GM12878 (cell line): ENCODE measurements around the gene KLHDC10. TPM values are rescaled to one million over a fixed set of nuclear protein-coding genes. Genes with fewer than 3 reads are reported as not detected.

Source experiments
- ATAC-seq: fragments of 200-7000 bp; cut with Tn5 transposase; 3 replicates; pipeline ENCODE4 v1.9.1; 2020; ENCODE audit warnings: mild to moderate bottlenecking, moderate library complexity
- BruUV-seq: library from RNA; stranded (reverse); fragments of 400-500 nt; replicated peaks from 2 replicates; lab custom pipeline; 2021; lab: Mats Ljungman, UMichigan
- CTCF ChIA-PET: fragments of 300-600 bp; sonication (Branson Sonifier 250); formaldehyde crosslinking; extraction: SDS; loops from one replicate; lab custom pipeline; 2021; ENCODE audit warnings: inconsistent platforms; lab: Yijun Ruan, JAX
- POLR2A ChIA-PET: fragments of 350-600 bp; formaldehyde crosslinking; extraction: SDS; loops from one replicate; lab custom pipeline; 2021; ENCODE audit warnings: inconsistent platforms; lab: Charles Lee
- RAD21 ChIA-PET: fragments of 300-600 bp; sonication (Branson Sonifier 250); formaldehyde crosslinking; loops from one replicate; lab custom pipeline; 2023; ENCODE audit warnings: antibody characterized with exemption; ENCODE audit not compliant: unreplicated experiment; lab: Charles Lee
- SMC1A ChIA-PET: fragments of 300-600 bp; sonication (Branson Sonifier 250); formaldehyde crosslinking; loops from one replicate; lab custom pipeline; 2023; ENCODE audit not compliant: unreplicated experiment, uncharacterized antibody; lab: Charles Lee
- DNase-seq: peaks from one replicate; pipeline ENCODE4 v3.0.0-alpha.2; 2011; ENCODE audit warnings: low read depth, low spot score
- FAIRE-seq: peaks from 3 replicates; lab custom pipeline; 2011; peaks lifted over from hg19 to GRCh38; lab: Jason Lieb, UNC
- H2AFZ ChIP-seq: 2 replicates; pipeline ENCODE4 v1.6.0; 2011; ENCODE audit warnings: low read depth, low read length, control low read depth; ENCODE audit not compliant: control insufficient read depth
- H3K27ac ChIP-seq: 2 replicates; pipeline ENCODE4 v1.5.1; 2011; ENCODE audit warnings: control low read depth; ENCODE audit not compliant: control insufficient read depth, insufficient read depth
- H3K27me3 ChIP-seq, 2 experiments: replicated peaks in 1 of 2; 2 replicates each; pipeline versions ENCODE4 v1.6.0 to v1.6.1; 2011; ENCODE audit warnings: low read length in 1 of 2; ENCODE audit not compliant: control insufficient read depth in 2 of 2, insufficient read depth in 2 of 2
- H3K36me3 ChIP-seq, 2 experiments: 2 replicates each; pipeline ENCODE4 v1.5.1; 2011; ENCODE audit warnings: low read length in 1 of 2; ENCODE audit not compliant: control insufficient read depth in 2 of 2, insufficient read depth in 2 of 2
- H3K4me1 ChIP-seq: 2 replicates; pipeline ENCODE4 v1.6.1; 2011; ENCODE audit warnings: mild to moderate bottlenecking, low read length, moderate library complexity, mixed read lengths; ENCODE audit not compliant: control insufficient read depth, insufficient read depth
- H3K4me2 ChIP-seq: 2 replicates; pipeline ENCODE4 v1.6.0; 2011; ENCODE audit warnings: control low read depth; ENCODE audit not compliant: control insufficient read depth, insufficient read depth
- H3K4me3 ChIP-seq: fragments of 200-600 bp; sonication (generic); 2 replicates; pipeline ENCODE4 v1.5.1; 2016
- H3K79me2 ChIP-seq: 2 replicates; pipeline ENCODE4 v1.6.0; 2011; ENCODE audit warnings: low read length; ENCODE audit not compliant: control insufficient read depth, insufficient read depth
- H3K9ac ChIP-seq: 2 replicates; pipeline ENCODE4 v1.8.0; 2011; ENCODE audit warnings: low read length, control low read depth, mixed read lengths; ENCODE audit not compliant: control insufficient read depth, insufficient read depth
- H3K9me3 ChIP-seq: replicated peaks from 3 replicates; pipeline ENCODE4 v1.5.1; 2011; ENCODE audit warnings: mild to moderate bottlenecking, low read length; ENCODE audit not compliant: control insufficient read depth, insufficient read depth
- H4K20me1 ChIP-seq: 2 replicates; pipeline ENCODE4 v1.6.0; 2011; ENCODE audit not compliant: control insufficient read depth, insufficient read depth
- CBX3 ChIP-seq: fragments of 200-600 bp; sonication (generic); IDR thresholded peaks from 2 replicates; pipeline ENCODE4 v1.6.1; 2016; ENCODE audit warnings: low read depth, borderline replicate concordance
- MTA3 ChIP-seq: IDR thresholded peaks from 2 replicates; pipeline ENCODE4 v1.6.1; 2012; ENCODE audit warnings: low read length, inconsistent platforms, borderline replicate concordance
- PKNOX1 ChIP-seq: fragments of 450-650 bp; IDR thresholded peaks from 2 replicates; pipeline ENCODE4 v1.6.1; 2016; ENCODE audit warnings: mild to moderate bottlenecking
- PML ChIP-seq: IDR thresholded peaks from 2 replicates; pipeline ENCODE4 v1.6.1; 2012; ENCODE audit warnings: low read length, inconsistent platforms
- POLR2A ChIP-seq: IDR thresholded peaks from 2 replicates; pipeline ENCODE4 v1.6.1; 2011; ENCODE audit warnings: low read depth, mild to moderate bottlenecking, low read length
- POLR2AphosphoS2 ChIP-seq: IDR thresholded peaks from 2 replicates; pipeline ENCODE4 v1.6.1; 2011; ENCODE audit warnings: low read depth, mild to moderate bottlenecking, low read length, improper control_type of control experiment, moderate library complexity
- PRDM15 ChIP-seq: fragments of 450-650 bp; formaldehyde crosslinking; IDR thresholded peaks from 2 replicates; pipeline ENCODE4 v1.4.0; 2020; ENCODE audit warnings: mild to moderate bottlenecking, moderate library complexity
- SRF ChIP-seq, 2 experiments: IDR thresholded peaks; 2 replicates each; pipeline ENCODE4 v1.6.1; 2011; ENCODE audit warnings: low read depth in 2 of 2, low read length in 2 of 2, mild to moderate bottlenecking in 1 of 2, moderate library complexity in 1 of 2
- TAF1 ChIP-seq: IDR thresholded peaks from 2 replicates; pipeline ENCODE4 v1.6.1; 2011; ENCODE audit warnings: mild to moderate bottlenecking, low read depth, low read length, borderline replicate concordance
- ZBTB33 ChIP-seq: fragments of 450-650 bp; IDR thresholded peaks from 2 replicates; pipeline ENCODE4 v1.6.1; 2017; ENCODE audit warnings: mild to moderate bottlenecking
- ZNF384 ChIP-seq: IDR thresholded peaks from 2 replicates; pipeline ENCODE4 v1.6.1; 2012; ENCODE audit warnings: low read depth, mild to moderate bottlenecking, low read length, improper control_type of control experiment, borderline replicate concordance
- WGBS: methylation state at CpG from one replicate; pipeline ENCODE4 v1.1.6; 2016; ENCODE audit warnings: low lambda C conversion rate; ENCODE audit not compliant: insufficient replicate concordance, insufficient coverage; ENCODE audit errors: missing lambda C conversion rate; 5-methylcytosine and 5-hydroxymethylcytosine counted together
- in situ Hi-C: fragments of 300-500 bp; cut with MboI; formaldehyde crosslinking; loops from 9 replicates; pipeline ENCODE4 v1.14.3; 2018; ENCODE audit warnings: mixed read lengths
- intact Hi-C: fragments of 100-400 bp; cut with micrococcal nuclease; formaldehyde crosslinking; loops from one replicate; pipeline ENCODE4 v1.14.2; 2022; ENCODE audit not compliant: unreplicated experiment
- polyA plus RNA-seq, 11 experiments: library from polyadenylated mRNA; depleted of rRNA in 4 of 11; unstranded in 6 of 11; stranded (reverse) in 5 of 11; fragments of >200 nt; fragmentation: Nextera tagmentation in 4 of 11; fragmentation: Illumina TruSeq in 1 of 11; extraction: Ambion mirVana in 4 of 11; extraction: Trizol in 1 of 11; gene quantifications; 1 replicate in 1 of 11; 2 replicates in 10 of 11; pipeline versions ENCODE4 v1.2.1 to v1.2.3, GENCODE V29; 2011 to 2016; ENCODE audit warnings: inconsistent platforms in 2 of 11, missing spikeins in 2 of 11, low read depth in 1 of 11
- total RNA-seq, 4 experiments: library from RNA; depleted of rRNA in 3 of 4; stranded (reverse); fragments of >200 nt in 3 of 4; fragmentation: Illumina TruSeq in 1 of 4; extraction: Trizol in 1 of 4; gene quantifications; 2 replicates each; pipeline versions ENCODE4 v1.2.1 to v1.2.3, GENCODE V29; 2013 to 2021

The KLHDC10 gene
- total and polyA plus RNA-seq, 10 of the 15 experiments (the other 5 are each of a cell fraction or from before 2014, with no cell fraction given): 2.9 to 20.6 (median 9.4) TPM

- no peak overlapping the region for H3K4me3 ChIP-seq
- 99% methylated on average over 7 of the region's 7 CpGs for WGBS
- no peak overlapping the region for H2AFZ ChIP-seq
- ATAC-seq (no peak), FAIRE-seq (no peak)
- no TSS peak for BruUV-seq
- CTCF ChIA-PET: interaction anchor here (1.6 kb wide), 1 partner anchor 7 kb away, joined by 3 read pairs; no protein-coding TSS in a partner anchor
- no peaks in the 10 kb centered on the region for H3K4me1 ChIP-seq
- H3K4me2 ChIP-seq: no peak overlapping the region
- in situ Hi-C loops: no loop called here
- no peak overlapping the region for H3K27ac ChIP-seq
- H3K27me3 ChIP-seq: no peaks in the 10 kb centered on the region
- TF ChIP-seq ZNF384: no peak
- no peak for TF ChIP-seq SRF (IDR thresholded peaks at IDR 0.05; ENCODE audit: low read depth in 2 of 2, low read length in 2 of 2)
- no peak for TF ChIP-seq TAF1
- TF ChIP-seq PML: no peak
- no peak for TF ChIP-seq PRDM15
- no peak for TF ChIP-seq PKNOX1
- no peak for TF ChIP-seq CBX3
- TF ChIP-seq ZBTB33: no peak
- no peak for TF ChIP-seq POLR2A
- TF ChIP-seq POLR2AphosphoS2: no peak
- no peak for TF ChIP-seq MTA3
- TF ChIP-seq, all 136 proteins: peak for 0
- SMC1A ChIA-PET: interaction anchor here (0.6 to 1.6 kb wide), 3 partner anchors 19 to 229 kb away, joined by 3 to 4 read pairs (median 3); no protein-coding TSS in a partner anchor
- Histone ChIP-seq H3K36me3 (peaks cover 0 to 11% of the 10 kb centered on the region in 2 experiments; a peak in 3 of 4 replicates), H3K9ac (no peak overlapping the region), H3K79me2 (no peaks in the 10 kb centered on the region), H4K20me1 (no peaks in the 10 kb centered on the region), H3K9me3 (no peaks in the 10 kb centered on the region)
- POLR2A ChIA-PET: interaction anchor here (0.6 kb wide), 1 partner anchor 75 kb away, joined by 3 read pairs; no protein-coding TSS in a partner anchor
- RAD21 ChIA-PET: no interaction called here
- intact Hi-C loops: no loop called here
- no peak for DNase-seq
These were observed 64.4 kb downstream of the KLHDC10 start for GRCh38 chr7:130134726-130135125.
